ENCODE data around the gene PSEN2. TPM values are rescaled to one million over a fixed set of nuclear protein-coding genes. Genes with fewer than 3 reads are reported as not detected.

PSEN2 gene
- total and polyA plus RNA-seq, 2 of the 8 experiments (the other 6 are each of a cell fraction or from before 2014, with no cell fraction given): 22.9 to 29.0 TPM

DNA sequence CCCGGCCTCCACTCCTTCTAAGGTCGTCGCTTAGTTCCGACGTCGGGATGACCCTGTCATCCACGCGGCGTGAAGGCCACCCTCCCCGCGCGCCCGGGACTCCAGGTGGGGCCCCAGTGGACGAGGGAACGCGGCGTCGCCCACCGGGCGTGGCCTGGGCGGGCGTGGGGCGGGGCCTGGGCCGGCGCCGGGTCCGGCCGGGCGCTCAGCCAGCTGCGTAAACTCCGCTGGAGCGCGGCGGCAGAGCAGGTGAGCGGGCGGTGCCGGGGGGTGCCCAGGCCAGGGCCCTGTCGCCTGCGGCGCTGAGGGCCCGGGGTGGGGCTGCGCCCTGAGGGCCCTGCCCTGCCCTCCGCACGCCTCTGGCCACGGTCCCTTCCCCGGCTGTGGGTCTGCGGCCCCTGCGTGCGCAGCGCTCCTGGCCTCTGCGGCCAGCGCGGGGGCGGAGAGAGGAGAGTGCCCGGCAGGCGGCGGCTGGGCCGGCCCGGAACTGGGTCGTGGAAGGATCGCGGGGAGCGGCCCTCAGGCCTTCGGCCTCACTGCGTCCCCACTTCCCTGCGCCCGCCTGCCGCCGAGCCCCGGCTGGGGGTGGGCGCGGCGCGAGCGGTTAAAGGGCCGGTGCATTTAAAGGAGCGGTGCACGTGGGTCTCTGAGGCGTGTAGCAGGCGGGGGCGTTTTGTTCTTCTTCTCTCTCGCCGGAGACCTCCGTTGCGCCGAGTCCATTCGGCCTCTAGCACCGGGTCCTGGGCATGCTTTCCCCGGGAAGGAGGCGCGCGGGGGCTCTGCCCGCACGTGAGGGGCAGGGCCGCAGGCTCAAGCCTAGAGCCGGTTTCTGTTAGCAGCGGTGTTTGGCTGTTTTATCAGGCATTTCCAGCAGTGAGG lies at the start of gene PSEN2 (continued):
- TF ChIP-seq JUN (IDR thresholded peaks at IDR 0.05; ENCODE audit: low read depth, low read length) (no peak), SRF (IDR thresholded peaks at IDR 0.05; ENCODE audit: low read depth, low read length) (no peak), YY1 (IDR thresholded peaks at IDR 0.05; ENCODE audit: low read depth, low read length) (no peak), NRF1 (IDR thresholded peaks at IDR 0.05; ENCODE audit: low read depth, low read length) (no peak), SIRT6 (IDR thresholded peaks at IDR 0.05; ENCODE audit: low read length) (no peak), SP4 (IDR thresholded peaks at IDR 0.05; ENCODE audit: low read length) (no peak), ASH2L (IDR thresholded peaks at IDR 0.05; ENCODE audit: low read length) (peak; percentile 63), RFX5 (IDR thresholded peaks at IDR 0.05; ENCODE audit: borderline replicate concordance, low read depth, low read length) (no peak), RXRA (IDR thresholded peaks at IDR 0.05; ENCODE audit: insufficient read depth, low read depth, low read length) (no peak), TBP (IDR thresholded peaks at IDR 0.05; ENCODE audit: low read depth, low read length) (no peak), BACH1 (IDR thresholded peaks at IDR 0.05; ENCODE audit: low read length) (peak; percentile 84), CBX8 (IDR thresholded peaks at IDR 0.05; ENCODE audit: borderline replicate concordance, low read depth, low read length) (no peak), POLR2AphosphoS5 (IDR thresholded peaks at IDR 0.05; ENCODE audit: low read depth, low read length) (no peak), PHF8 (conservative IDR thresholded peaks at IDR 0.05; ENCODE audit: low read depth, low read length) (peak; percentile 67; the same call in 1 of the 2 replicates), NANOG (IDR thresholded peaks at IDR 0.05; ENCODE audit: insufficient read depth, low read depth, low read length, poor library complexity, severe bottlenecking) (no peak), MAFK (IDR thresholded peaks at IDR 0.05; ENCODE audit: low read depth, low read length) (no peak), RNF2 (IDR thresholded peaks at IDR 0.05; ENCODE audit: borderline replicate concordance, low read depth, low read length, missing control alignments, poor library complexity, severe bottlenecking) (no peak), HDAC2 (IDR thresholded peaks at IDR 0.05; ENCODE audit: borderline replicate concordance in 1 of 2, low read depth in 2 of 2, low read length in 2 of 2) (peak; percentile 87 to 97; a peak in 3 of 4 replicates), BRCA1 (IDR thresholded peaks at IDR 0.05; ENCODE audit: low read depth, low read length) (no peak), TEAD4 (IDR thresholded peaks at IDR 0.05; ENCODE audit: low read depth, low read length) (no peak), CHD1 (IDR thresholded peaks at IDR 0.05; ENCODE audit: low read depth, low read length) (no peak)
- TF ChIP-seq, protein P1, sequence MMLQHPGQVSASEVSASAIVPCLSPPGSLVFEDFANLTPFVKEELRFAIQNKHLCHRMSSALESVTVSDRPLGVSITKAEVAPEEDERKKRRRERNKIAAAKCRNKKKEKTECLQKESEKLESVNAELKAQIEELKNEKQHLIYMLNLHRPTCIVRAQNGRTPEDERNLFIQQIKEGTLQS (IDR thresholded peaks at IDR 0.05; ENCODE audit: insufficient read depth, low read depth, low read length): no peak
- TF ChIP-seq, protein P2, sequence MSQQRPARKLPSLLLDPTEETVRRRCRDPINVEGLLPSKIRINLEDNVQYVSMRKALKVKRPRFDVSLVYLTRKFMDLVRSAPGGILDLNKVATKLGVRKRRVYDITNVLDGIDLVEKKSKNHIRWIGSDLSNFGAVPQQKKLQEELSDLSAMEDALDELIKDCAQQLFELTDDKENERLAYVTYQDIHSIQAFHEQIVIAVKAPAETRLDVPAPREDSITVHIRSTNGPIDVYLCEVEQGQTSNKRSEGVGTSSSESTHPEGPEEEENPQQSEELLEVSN (IDR thresholded peaks at IDR 0.05): peak; percentile 62
